ENCODE data around the gene ZNF512.
"Not testable (repeated sequence)": the region's sequence is repeated elsewhere in the genome, so short reads cannot be mapped to it uniquely, and the experiment has no call there.

Gene ZNF512

DNA sequence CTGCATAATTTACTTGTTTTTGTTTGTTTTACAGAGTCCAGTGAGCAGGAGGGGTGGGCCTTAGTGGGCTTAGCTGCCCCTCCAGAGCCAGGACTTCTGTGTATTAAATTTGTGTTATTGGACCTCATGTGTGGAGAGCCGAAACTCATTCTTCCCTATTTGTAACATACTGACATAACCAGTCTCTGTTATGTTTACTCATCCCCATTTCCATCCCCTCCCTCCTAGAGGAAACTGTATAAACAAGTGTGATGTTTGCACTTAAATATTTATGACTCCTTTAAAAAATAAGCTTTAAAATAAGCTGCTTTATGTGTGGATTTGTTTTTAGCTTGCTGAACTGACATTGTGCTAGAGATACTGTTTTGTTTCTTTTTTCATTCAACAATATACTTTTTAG is 13.8 kb downstream of the ZNF512 start:
- H3K9ac ChIP-seq, result peak overlapping the region in 1 of 11 experiments; percentile 26; a peak in 1 of 22 replicates
- peaks cover 31 to 72% (median 58%) of the 10 kb centered on the region in 11 experiments; a peak in 19 of 22 replicates for H4K20me1 ChIP-seq
- no peaks in the 10 kb centered on the region for H3K27me3 ChIP-seq
- H3K36me3 ChIP-seq, result peaks cover 69 to 100% (median 99%) of the 10 kb centered on the region in 11 experiments
- no peak overlapping the region for H3K27ac ChIP-seq
- peaks cover 43 to 53% (median 50%) of the 10 kb centered on the region in 11 experiments for H3K9me3 ChIP-seq (replicated peaks in 1 of 11)
- peak overlapping the region in 2 of 11 experiments; percentile 34 to 36; a peak in 3 of 22 replicates for H3K4me2 ChIP-seq
- H3K4me3 ChIP-seq, result no peak overlapping the region
- H3K4me1 ChIP-seq, result peaks cover 0 to 39% (median 10%) of the 10 kb centered on the region in 10 experiments; a peak in 13 of 20 replicates
- TF ChIP-seq Cebpa-rat (IDR thresholded peaks at IDR 0.05), result no peak

DNA sequence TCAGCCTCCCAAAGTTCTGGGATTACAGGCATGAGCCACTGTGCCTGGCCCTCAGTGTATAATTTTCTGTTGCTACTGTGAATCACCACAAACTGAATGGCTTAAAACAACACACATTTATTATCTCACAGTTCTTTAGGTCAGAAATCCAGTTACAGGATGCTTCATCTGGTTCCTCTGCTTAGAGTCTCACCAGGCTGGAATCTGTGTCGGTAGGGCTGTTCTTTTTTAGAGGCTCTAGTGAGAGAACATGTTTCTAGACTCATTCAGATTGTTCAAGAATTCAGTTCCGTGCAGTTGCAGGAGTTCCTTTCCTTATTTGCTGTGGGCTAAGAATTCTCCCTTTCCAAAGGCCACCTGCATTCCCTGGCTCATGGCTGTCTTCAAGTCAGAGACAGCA is 23.8 kb downstream of the ZNF512 start:
- TF ChIP-seq Cebpa-rat (IDR thresholded peaks at IDR 0.05), result no peak
- Histone ChIP-seq H3K4me2 (no peak overlapping the region), H3K9ac (no peak overlapping the region), H4K20me1 (peaks cover 0 to 29% (median 12%) of the 10 kb centered on the region in 11 experiments; a peak in 11 of 22 replicates), H3K4me1 (0 out of 20 replicates have a peak, but pooled peaks cover 0 to 4% (median 0%) of the 10 kb centered on the region in 10 experiments), H3K27me3 (no peaks in the 10 kb centered on the region), H3K27ac (no peak overlapping the region), H3K9me3 (replicated peaks in 1 of 11) (no peaks in the 10 kb centered on the region), H3K36me3 (peaks cover 95 to 98% (median 97%) of the 10 kb centered on the region in 11 experiments), H3K4me3 (no peak overlapping the region)

DNA sequence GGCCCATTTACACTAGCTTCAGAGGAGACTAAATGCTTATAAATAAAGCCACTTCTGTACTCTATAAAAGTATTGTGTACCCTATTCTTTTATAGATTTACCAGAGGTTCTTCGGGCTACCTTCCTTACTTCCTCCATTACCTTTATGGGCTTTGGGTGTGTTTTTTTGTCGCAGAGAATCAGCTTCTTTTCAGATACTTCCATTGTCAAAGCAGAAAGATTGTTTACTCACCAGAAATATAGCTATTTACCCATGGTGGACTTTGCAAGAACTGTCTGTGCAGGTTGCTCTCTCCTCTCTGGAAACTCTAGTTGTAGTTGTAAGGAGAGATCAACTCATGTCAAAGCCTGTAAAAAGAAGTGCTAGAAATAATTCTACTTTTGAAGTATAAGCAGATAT is 31.1 kb downstream of the ZNF512 start:
- Histone ChIP-seq H4K20me1 (peaks cover 0 to 18% (median 6%) of the 10 kb centered on the region in 11 experiments; a peak in 11 of 22 replicates), H3K4me1 (no peaks in the 10 kb centered on the region), H3K27me3 (no peaks in the 10 kb centered on the region), H3K9me3 (replicated peaks in 1 of 11) (no peaks in the 10 kb centered on the region), H3K4me3 (no peak overlapping the region), H3K4me2 (no peak overlapping the region), H3K36me3 (peaks cover 84 to 98% (median 95%) of the 10 kb centered on the region in 11 experiments), H3K9ac (no peak overlapping the region), H3K27ac (no peak overlapping the region)
- no peak for TF ChIP-seq Cebpa-rat (IDR thresholded peaks at IDR 0.05)

DNA sequence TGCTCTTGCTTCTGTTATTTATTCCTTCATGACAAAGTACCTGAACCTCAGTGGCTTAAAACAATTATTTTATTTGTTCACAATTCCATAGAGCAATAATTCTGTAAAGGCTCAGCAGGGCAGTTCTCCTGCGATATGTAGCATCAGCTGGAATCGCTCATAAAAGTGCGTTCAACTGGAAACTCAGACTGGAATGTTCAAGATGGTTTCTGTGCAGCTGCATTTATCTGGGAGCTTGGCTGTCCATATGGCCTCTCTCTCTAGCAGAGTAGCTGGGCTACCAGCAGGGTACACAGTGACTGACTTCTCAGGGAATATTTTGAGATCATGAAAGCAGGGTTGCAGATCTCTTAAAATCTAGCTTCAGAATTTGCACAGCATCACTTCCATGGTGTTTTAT is 32.5 kb downstream of the ZNF512 start:
- Histone ChIP-seq H3K9ac (no peak overlapping the region), H3K4me2 (no peak overlapping the region), H3K4me1 (no peaks in the 10 kb centered on the region), H4K20me1 (peaks cover 0 to 18% (median 6%) of the 10 kb centered on the region in 11 experiments; a peak in 10 of 22 replicates), H3K4me3 (no peak overlapping the region), H3K36me3 (peaks cover 82 to 99% (median 94%) of the 10 kb centered on the region in 11 experiments), H3K27ac (no peak overlapping the region), H3K27me3 (no peaks in the 10 kb centered on the region), H3K9me3 (replicated peaks in 1 of 11) (no peaks in the 10 kb centered on the region)
- TF ChIP-seq Cebpa-rat (IDR thresholded peaks at IDR 0.05), result no peak

DNA sequence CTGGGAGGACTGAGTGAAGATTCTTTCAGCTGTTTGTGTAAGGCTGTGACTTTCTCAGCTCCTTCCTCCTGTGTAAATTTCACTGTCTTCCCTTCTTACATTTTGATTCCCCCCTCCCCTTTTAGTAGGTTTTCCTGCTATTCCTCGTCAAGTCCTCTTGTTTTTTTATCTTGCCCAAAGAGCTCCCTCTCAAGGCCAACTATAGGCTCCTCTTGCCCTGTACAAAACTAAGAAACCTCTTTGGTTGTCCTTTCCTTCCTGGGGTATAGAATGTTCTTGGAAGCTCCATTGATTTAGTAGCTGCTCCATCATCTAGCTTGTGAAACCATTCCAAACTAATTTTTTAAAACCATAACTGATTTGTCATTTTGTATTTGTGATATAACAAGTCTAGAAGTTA is 38.7 kb downstream of the ZNF512 start:
- peak overlapping the region in 5 of 11 experiments; percentile 7 to 37 (median 15); a peak in 4 of 22 replicates for H3K4me2 ChIP-seq
- no peaks in the 10 kb centered on the region for H3K27me3 ChIP-seq
- no peak overlapping the region for H3K4me3 ChIP-seq
- H3K27ac ChIP-seq, result peak overlapping the region in 5 of 11 experiments; percentile 2 to 42 (median 27); a peak in 5 of 22 replicates
- H3K4me1 ChIP-seq, result peaks cover 5 to 24% (median 12%) of the 10 kb centered on the region in 10 experiments
- no peak for TF ChIP-seq Cebpa-rat (IDR thresholded peaks at IDR 0.05)
- peak overlapping the region in 2 of 11 experiments; percentile 5 to 8; a peak in 2 of 22 replicates for H3K9ac ChIP-seq
- no peaks in the 10 kb centered on the region for H4K20me1 ChIP-seq
- no peaks in the 10 kb centered on the region for H3K9me3 ChIP-seq (replicated peaks in 1 of 11)
- peaks cover 76 to 89% (median 83%) of the 10 kb centered on the region in 11 experiments for H3K36me3 ChIP-seq

DNA sequence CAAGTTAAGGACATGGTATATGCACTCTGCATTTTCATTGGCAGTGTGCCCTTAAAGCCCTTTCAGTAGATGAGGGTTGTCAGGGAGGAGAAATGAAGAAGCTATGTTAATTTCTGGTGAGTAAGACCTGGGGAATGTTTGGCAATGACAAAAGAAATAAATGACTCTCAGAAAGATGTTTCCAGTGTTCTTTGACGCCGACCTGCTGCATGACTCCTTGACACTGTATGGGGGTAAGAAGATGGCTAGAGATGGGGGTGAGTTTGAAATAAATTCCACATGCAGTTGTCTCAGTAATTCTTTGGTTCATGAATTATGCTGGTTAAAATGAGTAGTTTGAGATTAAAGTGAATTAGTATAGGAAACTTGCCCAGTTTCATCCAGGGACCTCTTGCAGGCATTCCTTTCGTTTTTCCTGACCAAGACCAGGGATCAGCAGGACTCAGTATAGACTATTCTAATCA is 40.1 kb downstream of the ZNF512 start:
- H3K4me2 ChIP-seq, result no peak overlapping the region
- no peak for TF ChIP-seq Cebpa-rat (IDR thresholded peaks at IDR 0.05)
- peaks cover 20 to 38% (median 25%) of the 10 kb centered on the region in 10 experiments for H3K4me1 ChIP-seq
- no peaks in the 10 kb centered on the region for H4K20me1 ChIP-seq
- H3K27me3 ChIP-seq, result no peaks in the 10 kb centered on the region
- peaks cover 62 to 75% (median 69%) of the 10 kb centered on the region in 11 experiments for H3K36me3 ChIP-seq
- H3K9me3 ChIP-seq (replicated peaks in 1 of 11), result no peaks in the 10 kb centered on the region
- no peak overlapping the region for H3K27ac ChIP-seq
- no peak overlapping the region for H3K9ac ChIP-seq
- no peak overlapping the region for H3K4me3 ChIP-seq

DNA sequence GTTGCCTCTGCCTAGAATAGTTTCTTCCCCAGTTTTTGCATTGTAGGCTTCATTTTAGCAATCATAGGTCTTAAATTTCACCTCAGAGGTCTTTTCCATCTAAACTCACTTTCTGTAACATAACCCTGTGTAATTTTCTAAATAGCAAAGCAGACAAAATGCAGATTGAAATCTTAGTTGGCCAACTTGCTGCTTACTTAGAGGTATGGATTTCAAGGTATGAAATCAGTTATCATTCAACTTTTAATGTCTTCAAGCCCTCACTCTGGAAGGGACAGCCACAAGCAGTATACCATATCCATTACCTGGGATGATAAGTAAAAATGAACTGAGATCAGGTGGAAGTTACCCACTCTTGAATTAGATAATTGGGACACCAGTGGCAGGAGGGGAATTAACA is 42.1 kb downstream of the ZNF512 start:
- H3K36me3 ChIP-seq, result peaks cover 47 to 58% (median 53%) of the 10 kb centered on the region in 11 experiments
- H4K20me1 ChIP-seq, result no peaks in the 10 kb centered on the region
- H3K9me3 ChIP-seq (replicated peaks in 1 of 11), result no peaks in the 10 kb centered on the region
- H3K27ac ChIP-seq, result peak overlapping the region in 1 of 11 experiments; percentile 14; a peak in 3 of 22 replicates
- no peaks in the 10 kb centered on the region for H3K27me3 ChIP-seq
- no peak overlapping the region for H3K9ac ChIP-seq
- no peak overlapping the region for H3K4me2 ChIP-seq
- no peak overlapping the region for H3K4me3 ChIP-seq
- H3K4me1 ChIP-seq, result peaks cover 31 to 50% (median 37%) of the 10 kb centered on the region in 10 experiments
- TF ChIP-seq Cebpa-rat (IDR thresholded peaks at IDR 0.05), result no peak

DNA sequence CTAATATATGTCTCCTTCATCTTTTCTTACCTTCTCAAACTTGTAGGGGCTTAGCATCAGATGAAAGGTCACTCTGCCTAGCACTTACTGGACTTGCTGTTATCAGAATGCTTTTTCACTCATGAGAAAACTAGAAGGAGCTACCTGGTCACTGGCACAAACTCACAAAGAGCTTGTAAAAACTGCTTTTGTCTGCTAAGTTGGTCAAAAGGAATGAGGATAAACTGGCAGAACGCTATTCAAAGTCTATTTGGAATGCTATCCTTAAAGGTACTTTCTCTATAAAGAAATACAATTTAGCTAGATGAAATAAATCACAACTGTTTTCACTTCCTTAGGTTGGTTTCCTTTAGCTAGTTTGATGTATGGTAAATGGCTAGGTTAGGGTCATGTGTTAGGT is 43.5 kb downstream of the ZNF512 start:
- not testable (repeated sequence) for H3K4me3 ChIP-seq; H4K20me1 ChIP-seq; H3K27me3 ChIP-seq; H3K9me3 ChIP-seq (replicated peaks in 1 of 11)
- peak overlapping the region in 10 of 11 experiments; percentile 87 to 96 (median 90); a peak in 17 of 22 replicates for H3K9ac ChIP-seq
- peaks cover 38 to 54% (median 43%) of the 10 kb centered on the region in 10 experiments for H3K4me1 ChIP-seq
- H3K4me2 ChIP-seq, result peak overlapping the region; percentile 89 to 100 (median 98)
- peaks cover 45 to 58% (median 50%) of the 10 kb centered on the region in 11 experiments for H3K36me3 ChIP-seq
- peak overlapping the region in 10 of 11 experiments; percentile 82 to 94 (median 87); a peak in 21 of 22 replicates for H3K27ac ChIP-seq

DNA sequence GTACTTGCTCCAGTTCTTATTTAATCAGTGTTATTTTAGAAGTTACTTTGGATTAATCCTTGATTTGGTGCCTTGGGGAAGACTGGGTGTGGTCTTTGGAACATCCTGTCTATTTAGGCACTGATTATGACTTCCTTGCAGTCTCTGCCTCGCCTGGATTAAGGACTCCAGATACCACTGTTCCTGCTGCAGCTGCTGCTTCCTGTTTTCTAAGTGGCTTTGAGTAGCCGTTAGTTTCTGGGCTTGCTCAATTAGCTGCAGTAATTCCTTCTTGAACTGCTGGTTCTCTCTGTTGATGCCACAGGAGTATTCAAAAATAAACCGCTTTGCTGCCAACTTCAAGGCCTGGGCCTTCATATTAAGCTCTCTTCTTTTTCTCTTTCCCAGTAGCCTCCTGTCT is 44.1 kb downstream of the ZNF512 start:
- peak overlapping the region in 10 of 11 experiments; percentile 87 to 96 (median 90); a peak in 19 of 22 replicates for H3K9ac ChIP-seq
- H4K20me1 ChIP-seq; H3K9me3 ChIP-seq (replicated peaks in 1 of 11); H3K27me3 ChIP-seq: not testable (repeated sequence)
- TF ChIP-seq Cebpa-rat (IDR thresholded peaks at IDR 0.05), result peak in 5 of 11 experiments; percentile 42 to 70 (median 44); a peak in 6 of 22 replicates
- peak overlapping the region; percentile 89 to 100 (median 98) for H3K4me2 ChIP-seq
- peak overlapping the region; percentile 31 to 94 (median 86); a peak in 21 of 22 replicates for H3K27ac ChIP-seq
- H3K36me3 ChIP-seq, result peaks cover 45 to 58% (median 50%) of the 10 kb centered on the region in 11 experiments
- peak overlapping the region in 3 of 10 experiments; percentile 83 to 88 (median 86); a peak in 2 of 20 replicates for H3K4me3 ChIP-seq
- H3K4me1 ChIP-seq, result peaks cover 38 to 48% (median 40%) of the 10 kb centered on the region in 10 experiments

Data from BLaER1 treated with 17β-estradiol and CSF1 and Interleukin-3, amounts not matched to agents 10 nM and 100 nM (cell line).